AG08396 (cell line): Measurements from ENCODE around the gene OR51A4.
"Not testable (repeated sequence)": the region's sequence is repeated elsewhere in the genome, so short reads cannot be mapped to it uniquely, and the experiment has no call there.

Experiments
- DNase-seq: peaks from one replicate; pipeline ENCODE4 v3.0.0; 2012; ENCODE audit warnings: low spot score, mixed read lengths

Gene OR51A4

DNA sequence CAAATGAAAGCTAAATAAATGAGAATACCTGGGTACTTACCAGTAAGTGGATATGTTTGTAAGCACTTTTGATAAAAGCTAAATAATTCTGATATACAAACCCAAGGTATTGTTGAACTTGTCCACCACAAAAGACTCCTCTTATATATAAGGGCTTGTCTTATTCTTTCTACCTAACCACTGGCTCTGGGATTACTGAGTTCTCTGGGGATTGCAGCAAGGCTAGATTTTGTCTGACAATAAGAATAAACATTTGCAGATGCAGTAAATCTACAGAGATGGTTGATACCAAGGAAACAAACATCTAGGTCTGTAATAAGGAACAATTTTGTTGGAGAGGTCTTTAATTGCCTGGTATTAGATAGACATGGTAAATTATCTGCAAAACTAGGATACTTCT, at the start of gene OR51A4:
OR51A4 (minus strand) TSS at position 101 of the 400 bp plus-strand sequence. CDS start 505 bp downstream, outside the sequence.
- DNase-seq: no peak

DNA sequence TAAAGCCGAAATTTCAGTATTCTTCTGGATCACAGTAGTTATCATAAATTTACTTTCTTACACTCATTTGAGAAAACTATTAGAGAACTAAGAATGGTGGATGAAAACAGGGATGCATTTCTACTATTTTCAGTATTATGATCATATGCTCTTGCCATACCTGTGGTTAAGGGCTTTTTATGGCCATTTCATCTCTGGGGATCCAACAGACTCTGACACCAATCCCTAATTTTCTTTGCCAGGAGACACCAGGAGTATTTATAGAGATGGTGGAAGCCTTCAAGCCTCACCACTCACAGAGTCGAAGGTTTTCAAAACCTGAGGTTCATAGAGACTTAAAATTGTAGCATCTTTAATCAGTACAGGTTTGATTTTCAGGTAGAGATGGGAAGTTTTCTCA, 47.1 kb upstream of the OR51A4 start, which contains the start of gene OR51L1:
OR51L1 (plus strand) TSS at position 301 of the 400 bp plus-strand sequence. CDS start 4,132 bp downstream, outside the sequence.
- DNase-seq: no peak

GRCh38 chr11:4991060-4991459, 43.7 kb upstream of the OR51A4 start:
- DNase-seq: peak; percentile 2

GRCh38 chr11:4983841-4984240, 36.4 kb upstream of the OR51A4 start:
- no peak for DNase-seq

DNA sequence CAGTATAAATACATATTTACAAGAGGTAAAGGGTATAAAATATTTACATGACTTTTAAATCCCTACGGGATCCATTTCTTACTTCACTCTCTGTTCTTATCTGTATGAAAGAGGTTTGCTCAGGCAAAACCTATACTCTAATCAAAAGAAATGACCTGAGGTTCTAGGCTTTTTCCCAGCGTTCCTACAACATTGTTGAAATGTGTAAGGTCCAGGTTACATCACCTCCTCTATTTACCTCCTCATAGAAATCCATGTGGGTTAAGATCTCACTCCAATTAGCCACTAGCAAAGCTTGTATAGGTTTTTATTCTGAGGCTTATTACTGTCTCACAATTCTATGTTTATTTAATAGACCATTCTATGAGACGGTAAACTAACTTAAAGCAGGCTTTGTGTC, 35.3 kb upstream of the OR51A4 start:
- no peak for DNase-seq

DNA sequence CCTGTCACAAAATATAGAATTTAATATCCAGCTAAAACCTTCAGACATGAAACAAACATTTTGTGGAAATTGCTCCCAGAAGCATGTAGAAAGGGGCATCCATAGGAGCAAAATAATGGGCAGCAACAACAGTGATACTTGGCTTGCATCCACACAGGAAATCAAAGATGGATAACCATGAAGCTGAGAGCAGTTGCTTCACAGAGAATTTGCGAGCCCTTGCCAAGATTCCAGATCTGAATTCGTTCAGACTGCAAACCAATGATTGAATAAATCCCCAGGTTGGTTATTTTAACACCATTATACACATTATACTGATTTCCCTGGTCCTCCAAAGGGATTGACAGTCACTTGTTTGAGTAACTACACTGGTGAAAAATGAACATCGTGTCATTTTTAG, 31.6 kb upstream of the OR51A4 start:
- no peak for DNase-seq

DNA sequence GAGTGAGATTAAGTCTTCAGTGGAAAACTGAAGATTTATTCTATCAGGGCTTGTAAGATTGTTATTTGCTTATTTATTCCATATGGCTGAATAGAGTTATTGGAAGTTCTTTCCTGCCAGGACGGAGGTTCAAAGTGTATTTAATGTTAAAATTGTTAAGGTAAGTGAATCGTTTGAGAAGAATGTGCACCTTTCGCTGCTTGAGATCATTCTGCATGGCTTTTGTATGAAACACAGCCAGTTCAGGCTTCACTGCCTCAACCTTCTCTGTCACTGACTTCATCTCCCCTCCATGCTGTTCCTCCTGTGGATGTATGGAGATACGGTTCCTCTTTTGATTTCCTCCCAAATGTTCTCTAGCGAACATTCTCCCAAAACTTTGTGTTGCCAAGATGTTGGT, 28.0 kb upstream of the OR51A4 start:
- DNase-seq: no peak

GRCh38 chr11:4962816-4963215, 15.4 kb upstream of the OR51A4 start:
- no peak for DNase-seq

- DNase-seq: no peak
These were observed 13.5 kb upstream of the OR51A4 start for GRCh38 chr11:4960877-4961276.

DNA sequence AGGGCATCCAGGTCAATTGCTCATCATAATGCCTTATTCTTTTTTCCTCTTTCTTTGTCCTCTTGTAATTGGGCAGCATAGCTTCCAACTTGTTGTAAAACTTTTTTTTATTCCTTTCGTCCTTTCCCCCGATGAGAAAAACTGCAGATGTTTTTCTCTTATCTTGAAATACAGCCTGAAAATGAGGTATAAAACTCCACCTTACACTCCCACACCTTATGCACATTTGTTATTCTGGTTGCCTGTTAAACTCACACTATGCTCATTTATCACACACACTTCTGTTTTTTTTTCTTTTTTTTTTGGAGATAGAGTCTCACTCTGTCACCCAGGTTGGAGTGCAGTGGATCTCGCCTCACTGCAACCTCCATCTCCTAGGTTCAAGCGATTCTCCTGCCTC, 10.0 kb upstream of the OR51A4 start:
- no peak for DNase-seq

GRCh38 chr11:4955613-4956012, 8.2 kb upstream of the OR51A4 start, which contains the start of gene OR51A2:
OR51A2 (minus strand) TSS chr11:4955713; CDS start chr11:4955713, 0 bp downstream.
- DNase-seq: not testable (repeated sequence)

DNA sequence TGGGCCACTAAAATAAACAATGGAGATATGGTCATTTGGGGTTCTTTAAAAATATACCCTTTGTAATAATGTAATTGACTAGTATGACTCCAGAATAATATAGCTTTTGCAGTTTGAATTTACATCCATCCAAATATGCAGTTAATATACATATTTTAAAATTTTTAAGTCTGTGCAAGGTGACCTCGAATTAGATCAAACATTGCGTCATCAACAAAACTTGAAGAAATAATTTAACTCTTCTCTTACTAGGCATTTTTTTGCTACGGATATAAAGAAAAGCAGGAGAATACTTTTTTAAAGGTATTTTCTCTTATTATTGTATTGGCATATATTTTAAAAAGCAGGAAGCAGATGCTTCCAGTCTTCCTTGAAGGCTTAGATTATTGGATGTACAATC, 10.7 kb downstream of the OR51A4 start:
- DNase-seq: no peak

- DNase-seq: no peak
These were observed 14.7 kb downstream of the OR51A4 start for GRCh38 chr11:4932751-4933150.

- no peak for DNase-seq
These were observed 20.8 kb downstream of the OR51A4 start for GRCh38 chr11:4926608-4927007.

- DNase-seq: no peak
These were observed 23.2 kb downstream of the OR51A4 start, which contains the start of gene OR51G1 for GRCh38 chr11:4924239-4924638. OR51G1 (minus strand) TSS chr11:4924339; CDS start chr11:4924339, 0 bp downstream.

- no peak for DNase-seq
These were observed 25.1 kb downstream of the OR51A4 start for GRCh38 chr11:4922304-4922703.

DNA sequence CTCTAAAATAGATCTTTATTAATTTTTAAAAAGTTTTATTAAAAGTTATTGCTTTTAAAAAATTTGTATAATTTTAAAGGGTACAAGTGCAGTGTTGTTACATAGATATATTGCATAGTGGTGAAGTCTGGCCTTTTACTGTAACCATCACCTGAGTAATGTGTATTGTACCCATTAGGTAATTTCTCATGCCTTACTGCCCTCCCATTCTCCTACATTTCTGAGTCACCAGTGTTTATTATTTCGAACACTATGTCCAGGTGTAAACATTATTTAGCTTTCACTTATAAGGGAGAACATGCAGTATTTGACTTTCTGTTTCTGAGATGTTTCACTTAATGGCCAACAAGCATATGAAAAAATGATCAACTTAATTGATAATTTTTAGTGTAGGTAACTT, 25.6 kb downstream of the OR51A4 start:
- no peak for DNase-seq

DNA sequence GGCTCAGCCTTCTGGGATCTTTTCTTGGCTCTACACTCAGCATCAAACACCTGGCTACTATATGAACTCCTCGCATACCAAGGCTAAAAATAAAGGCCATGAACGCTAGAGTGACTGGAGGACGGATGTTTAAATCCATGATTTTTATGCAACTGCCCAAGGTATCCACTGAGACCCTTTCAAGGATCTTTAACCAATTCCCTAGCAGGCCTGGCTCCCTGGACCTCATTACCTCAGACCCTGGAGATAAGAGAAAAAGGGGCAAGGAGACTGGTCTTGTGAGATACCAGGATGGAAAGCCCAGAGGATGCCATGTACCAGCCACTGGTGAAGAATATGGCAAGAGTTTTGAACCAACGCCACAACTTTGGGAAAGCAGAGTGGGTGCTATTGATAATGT, 28.2 kb downstream of the OR51A4 start, which contains the start of gene OR51G2:
OR51G2 (minus strand) TSS at position 101 of the 400 bp plus-strand sequence. CDS start 3,687 bp downstream, outside the sequence.
- DNase-seq: no peak

- no peak for DNase-seq
These were observed 30.8 kb downstream of the OR51A4 start for GRCh38 chr11:4916581-4916980.

DNA sequence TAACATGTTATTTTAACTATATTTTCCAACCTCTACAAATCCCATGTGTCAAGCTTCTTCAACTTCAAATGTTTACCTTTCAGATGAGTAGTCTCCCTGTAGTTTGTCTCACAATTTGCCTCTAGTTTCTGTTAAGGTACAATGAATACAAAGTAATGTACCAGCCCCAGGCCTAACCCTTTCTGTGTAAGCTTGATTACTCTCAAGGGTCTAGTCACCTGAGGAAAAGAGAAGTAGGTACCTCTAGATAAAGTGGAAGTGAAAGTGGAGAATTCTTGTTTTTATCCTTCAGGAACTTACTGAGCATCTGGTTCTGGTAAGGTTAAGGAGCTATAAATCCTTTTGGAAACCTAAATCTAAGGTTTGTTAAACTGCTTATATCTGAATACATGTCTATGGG, 43.9 kb downstream of the OR51A4 start, which contains the start of gene OR51A7:
OR51A7 (plus strand) TSS at position 300 of the 400 bp plus-strand sequence. CDS start 3,587 bp downstream, outside the sequence.
- DNase-seq: no peak
